ENCODE measurements around the gene CATSPER4.
A peak's percentile ranks its signal among the peaks of the same experiment; 100 is the strongest.

CATSPER4 gene

DNA sequence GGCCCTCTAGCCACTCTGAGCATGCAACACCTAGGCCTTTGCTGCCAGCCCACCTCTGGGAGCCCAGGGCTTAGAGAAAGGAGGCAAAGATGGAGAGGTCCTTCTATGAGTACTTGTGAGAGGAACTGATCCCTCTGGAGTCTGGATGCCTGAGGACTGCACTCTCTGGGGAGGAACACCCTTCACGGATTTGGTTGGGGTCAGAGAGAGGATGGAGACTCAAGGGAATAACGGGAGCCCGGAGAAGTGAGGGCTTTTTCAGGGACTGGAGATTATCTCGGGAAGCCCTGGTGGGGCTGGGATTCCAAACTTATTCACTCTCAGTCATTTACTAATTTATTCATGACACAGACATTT, 21.2 kb upstream of the CATSPER4 start:
- TF ChIP-seq, protein P1, sequence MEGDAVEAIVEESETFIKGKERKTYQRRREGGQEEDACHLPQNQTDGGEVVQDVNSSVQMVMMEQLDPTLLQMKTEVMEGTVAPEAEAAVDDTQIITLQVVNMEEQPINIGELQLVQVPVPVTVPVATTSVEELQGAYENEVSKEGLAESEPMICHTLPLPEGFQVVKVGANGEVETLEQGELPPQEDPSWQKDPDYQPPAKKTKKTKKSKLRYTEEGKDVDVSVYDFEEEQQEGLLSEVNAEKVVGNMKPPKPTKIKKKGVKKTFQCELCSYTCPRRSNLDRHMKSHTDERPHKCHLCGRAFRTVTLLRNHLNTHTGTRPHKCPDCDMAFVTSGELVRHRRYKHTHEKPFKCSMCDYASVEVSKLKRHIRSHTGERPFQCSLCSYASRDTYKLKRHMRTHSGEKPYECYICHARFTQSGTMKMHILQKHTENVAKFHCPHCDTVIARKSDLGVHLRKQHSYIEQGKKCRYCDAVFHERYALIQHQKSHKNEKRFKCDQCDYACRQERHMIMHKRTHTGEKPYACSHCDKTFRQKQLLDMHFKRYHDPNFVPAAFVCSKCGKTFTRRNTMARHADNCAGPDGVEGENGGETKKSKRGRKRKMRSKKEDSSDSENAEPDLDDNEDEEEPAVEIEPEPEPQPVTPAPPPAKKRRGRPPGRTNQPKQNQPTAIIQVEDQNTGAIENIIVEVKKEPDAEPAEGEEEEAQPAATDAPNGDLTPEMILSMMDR (IDR thresholded peaks at IDR 0.05; ENCODE audit: unreplicated experiment in 3 of 3) = no peak
- H3K27ac Mint-ChIP-seq = peak overlapping the region; percentile 71 to 83 (median 73)
- peaks cover 26% of the 10 kb centered on the region for H3K4me1 Mint-ChIP-seq
- no peaks in the 10 kb centered on the region for H3K36me3 Mint-ChIP-seq (ENCODE audit: low read depth)
- H3K27me3 Mint-ChIP-seq (ENCODE audit: low read depth) = peaks cover 8% of the 10 kb centered on the region
- H3K4me3 Mint-ChIP-seq = peak overlapping the region; percentile 87 to 91 (median 89)
- H3K9me3 Mint-ChIP-seq = no peaks in the 10 kb centered on the region

DNA sequence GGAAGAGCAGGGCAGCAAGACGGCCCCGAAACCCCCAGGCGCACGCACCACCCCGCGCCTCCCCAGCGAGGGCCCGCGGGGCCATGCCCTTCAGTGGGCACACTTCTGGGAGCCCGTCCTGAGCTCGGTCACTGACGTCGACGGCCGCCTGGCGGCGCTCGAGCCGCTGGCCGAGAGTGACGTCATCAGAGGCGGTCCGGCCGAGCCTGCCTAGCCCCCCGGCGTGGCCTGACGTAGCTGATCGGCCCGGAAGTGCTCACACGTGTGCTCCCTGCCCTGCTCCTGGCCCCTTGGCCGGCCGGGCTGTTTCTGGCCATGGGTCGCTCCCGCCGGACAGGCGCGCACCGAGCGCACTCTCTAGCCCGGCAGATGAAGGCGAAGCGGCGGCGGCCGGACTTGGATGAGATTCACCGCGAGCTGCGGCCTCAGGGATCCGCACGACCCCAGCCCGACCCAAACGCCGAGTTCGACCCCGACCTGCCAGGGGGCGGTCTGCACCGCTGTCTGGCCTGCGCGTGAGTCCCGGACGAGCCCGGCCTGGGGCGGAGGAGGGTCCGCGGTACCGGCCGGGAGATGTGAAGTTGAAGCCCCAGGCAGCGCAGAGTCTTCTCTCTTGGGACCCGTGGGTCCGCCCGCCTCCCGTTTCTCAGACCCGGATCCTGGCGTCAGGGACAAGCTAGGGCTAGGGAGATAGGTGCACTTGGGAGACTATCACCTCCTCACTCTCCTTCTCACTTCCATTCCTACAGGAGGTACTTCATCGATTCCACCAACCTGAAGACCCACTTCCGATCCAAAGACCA, 20.5 kb upstream of the CATSPER4 start, which contains the start of gene ZNF593:
TSS of gene ZNF593 (plus strand) at position 240 of the 803 bp plus-strand sequence. CDS start at position 316, 76 bp downstream.
- TF ChIP-seq, protein P1 (IDR thresholded peaks at IDR 0.05; ENCODE audit: unreplicated experiment in 3 of 3) = peak; percentile 87 to 95 (median 91)

GRCh38 chr1:26170472-26170821, 20.0 kb upstream of the CATSPER4 start:
- TF ChIP-seq, protein P1 (IDR thresholded peaks at IDR 0.05; ENCODE audit: unreplicated experiment in 3 of 3) = no peak
- Mint-ChIP-seq H3K36me3 (ENCODE audit: low read depth) (no peaks in the 10 kb centered on the region), H3K27ac (peak overlapping the region in 2 of 3 experiments; percentile 55 to 72), H3K4me3 (peak overlapping the region; percentile 87 to 91 (median 89)), H3K4me1 (peaks cover 17% of the 10 kb centered on the region), H3K9me3 (no peaks in the 10 kb centered on the region), H3K27me3 (ENCODE audit: low read depth) (no peaks in the 10 kb centered on the region)

More for the DNA sequence above, 20.5 kb upstream of the CATSPER4 start, which contains the start of gene ZNF593:
- no peaks in the 10 kb centered on the region for H3K36me3 Mint-ChIP-seq (ENCODE audit: low read depth)
- peaks cover 23% of the 10 kb centered on the region for H3K4me1 Mint-ChIP-seq
- peak within 1 kb of the TSS; percentile 71 to 83 (median 73) for H3K27ac Mint-ChIP-seq
- peak within 1 kb of the TSS; percentile 87 to 91 (median 89) for H3K4me3 Mint-ChIP-seq
- no peaks in the 10 kb centered on the region for H3K9me3 Mint-ChIP-seq
- peaks cover 2% of the 10 kb centered on the region for H3K27me3 Mint-ChIP-seq (ENCODE audit: low read depth)

DNA sequence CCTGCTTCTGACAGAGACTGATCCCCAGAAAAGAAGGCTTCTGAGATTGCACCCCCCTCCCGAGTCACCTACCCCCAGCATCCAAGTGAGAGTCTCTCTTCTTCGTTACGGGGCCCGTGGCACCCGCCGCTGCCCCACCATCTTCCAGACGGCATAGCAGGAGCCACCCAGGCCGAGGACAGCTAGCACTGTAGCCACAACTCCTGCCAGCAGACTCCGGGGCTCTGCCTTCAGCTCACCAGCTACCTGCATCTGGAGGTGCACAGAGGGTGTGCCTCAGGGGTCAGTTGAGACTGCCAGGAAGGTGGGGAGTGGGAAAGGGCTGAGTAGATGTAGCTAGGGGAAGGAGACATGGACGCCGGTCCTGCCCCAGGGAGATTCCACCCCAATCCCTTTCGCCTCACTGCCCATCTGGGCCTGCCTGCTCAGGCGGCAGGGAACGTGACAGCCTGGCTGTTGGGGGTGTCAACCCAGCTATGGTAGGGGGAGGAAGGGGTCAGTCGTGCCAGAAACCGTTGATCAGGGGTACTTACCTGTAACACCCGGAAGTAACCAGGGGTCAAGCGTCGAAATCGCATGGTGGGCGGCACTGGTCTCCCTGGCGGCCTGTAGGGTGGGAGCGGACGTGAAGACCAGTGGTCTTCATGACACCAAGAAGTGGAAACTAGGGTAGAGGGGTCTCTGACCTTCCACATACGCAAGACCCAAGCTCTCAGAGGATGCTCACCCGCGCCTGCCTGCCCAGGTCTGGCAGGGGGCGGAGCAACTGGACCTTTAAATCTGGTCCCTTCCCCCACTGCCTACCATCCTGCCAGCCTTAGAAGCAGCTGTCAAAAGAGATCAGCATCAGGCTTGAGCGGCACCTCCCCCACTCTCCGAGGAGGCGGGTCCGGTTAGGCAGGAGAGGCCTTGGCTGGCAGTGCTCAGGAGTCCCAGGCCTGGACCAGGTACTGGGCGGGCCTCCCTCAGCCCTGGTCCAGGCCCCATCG, 19.0 kb upstream of the CATSPER4 start, which contains the start of gene ZNF593OS:
TSS of gene ZNF593OS (minus strand) at position 749 of the 989 bp plus-strand sequence. CDS start at position 578, 171 bp downstream.
- no peaks in the 10 kb centered on the region for H3K36me3 Mint-ChIP-seq (ENCODE audit: low read depth)
- peaks cover 13% of the 10 kb centered on the region for H3K4me1 Mint-ChIP-seq
- peak within 1 kb of the TSS; percentile 87 to 91 (median 89) for H3K4me3 Mint-ChIP-seq
- TF ChIP-seq, protein P1 (IDR thresholded peaks at IDR 0.05; ENCODE audit: unreplicated experiment in 3 of 3) = no peak
- no peaks in the 10 kb centered on the region for H3K9me3 Mint-ChIP-seq
- no peaks in the 10 kb centered on the region for H3K27me3 Mint-ChIP-seq (ENCODE audit: low read depth)
- H3K27ac Mint-ChIP-seq = no peak within 1 kb of the TSS

GRCh38 chr1:26175346-26175745, 15.1 kb upstream of the CATSPER4 start:
- no peaks in the 10 kb centered on the region for H3K4me1 Mint-ChIP-seq
- H3K4me3 Mint-ChIP-seq = no peak overlapping the region
- H3K36me3 Mint-ChIP-seq (ENCODE audit: low read depth) = no peaks in the 10 kb centered on the region
- H3K9me3 Mint-ChIP-seq = no peaks in the 10 kb centered on the region
- H3K27me3 Mint-ChIP-seq (ENCODE audit: low read depth) = no peaks in the 10 kb centered on the region
- no peak overlapping the region for H3K27ac Mint-ChIP-seq
- TF ChIP-seq, protein P1 (IDR thresholded peaks at IDR 0.05; ENCODE audit: unreplicated experiment in 3 of 3) = no peak
